ENCODE measurements around the gene MYBL2. TPM values are rescaled to one million over a fixed set of nuclear protein-coding genes. Genes with fewer than 3 reads are reported as not detected.

The MYBL2 gene
- polyA plus RNA-seq, 1 donor (not counting 4 experiments of a cell fraction or from before 2014, with no cell fraction given): 4.0 TPM

DNA sequence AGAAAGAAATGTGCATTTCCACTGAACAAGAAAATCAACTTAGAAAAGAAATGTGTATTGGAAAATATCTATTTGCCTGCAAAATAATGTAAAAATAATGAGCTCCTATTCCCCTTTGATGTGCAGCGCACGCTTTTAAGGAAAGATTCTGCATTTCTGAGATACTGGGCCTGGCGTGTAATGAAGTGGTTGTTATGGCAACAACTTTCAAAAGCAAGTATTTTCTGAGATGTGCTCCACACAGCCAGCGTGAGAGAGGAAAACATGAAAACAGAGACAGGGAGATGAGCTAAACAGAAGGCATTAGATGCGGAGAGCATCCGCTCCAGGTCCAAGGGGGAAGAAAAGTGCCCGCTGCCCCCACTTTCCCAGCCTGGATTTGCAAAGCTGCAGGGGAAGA lies 99.0 kb downstream of the MYBL2 start:
- H3K4me3 ChIP-seq (ENCODE audit: control insufficient read depth in 2 of 3, extremely low read depth in 1 of 3, insufficient read depth in 2 of 3, low read depth in 1 of 3, low read length in 3 of 3): no peak overlapping the region
- no peaks in the 10 kb centered on the region for H4K20me1 ChIP-seq (ENCODE audit: control insufficient read depth, extremely low read depth, insufficient read depth, low read length)
- no peak overlapping the region for H3K4me2 ChIP-seq (ENCODE audit: control insufficient read depth, extremely low read depth, insufficient read depth, low read depth, low read length)
- H3K27me3 ChIP-seq (ENCODE audit: control insufficient read depth, extremely low read depth, insufficient read depth, low read length): peaks cover 27% of the 10 kb centered on the region
- no peaks in the 10 kb centered on the region for H3K79me2 ChIP-seq (ENCODE audit: control insufficient read depth, insufficient read depth, low read length)
- TF ChIP-seq EZH2 (IDR thresholded peaks at IDR 0.05; ENCODE audit: low read length) (no peak), CTCF (optimal IDR thresholded peaks at IDR 0.05 in 1 of 3, IDR thresholded peaks at IDR 0.05 in 1 of 3, conservative IDR thresholded peaks at IDR 0.05 in 1 of 3; ENCODE audit: extremely low read depth in 1 of 3, insufficient read depth in 2 of 3, low read length in 3 of 3) (no peak)
- H2AFZ ChIP-seq (ENCODE audit: control insufficient read depth, low read length): no peak overlapping the region
- H3K9me1 ChIP-seq (ENCODE audit: control insufficient read depth, extremely low read depth, insufficient read depth, low read length): no peaks in the 10 kb centered on the region
- peaks cover 7% of the 10 kb centered on the region for H3K4me1 ChIP-seq (ENCODE audit: control insufficient read depth, extremely low read depth, insufficient read depth, low read length)
- H3K9me3 ChIP-seq (ENCODE audit: control insufficient read depth, low read depth, low read length): no peaks in the 10 kb centered on the region
- no peak overlapping the region for H3K27ac ChIP-seq (ENCODE audit: control insufficient read depth, insufficient read depth, low read length)
- FAIRE-seq (no peak), DNase-seq (ENCODE audit: low read depth, low spot score) (no peak)
- dilution Hi-C loops (cut with MboI; ENCODE audit: extremely low pct_ligation_motif_present, low sequenced_read_pairs): no loop called here
- no peaks in the 10 kb centered on the region for H3K36me3 ChIP-seq (ENCODE audit: control insufficient read depth in 2 of 2, extremely low read depth in 1 of 2, insufficient read depth in 2 of 2, low read length in 2 of 2)
- no peak overlapping the region for H3K9ac ChIP-seq (ENCODE audit: control insufficient read depth, extremely low read depth, insufficient read depth, low read length)

Other genes starting within 250 kb of the MYBL2 start
- gene SRSF6, start 209.2 kb upstream of the MYBL2 start, polyA plus RNA-seq: 90.3 to 132 TPM (median 128 TPM) in 3 replicates
- gene L3MBTL1, start 159.4 kb upstream of the MYBL2 start, polyA plus RNA-seq: 3.1 to 7.7 TPM (median 5.0 TPM) in 3 replicates
- 0.12 to 0.23 TPM in 2 of 3 replicates, not detected in the other for gene SGK2, start 108.1 kb upstream of the MYBL2 start, polyA plus RNA-seq
- 21.2 to 22.8 TPM (median 21.2 TPM) in 3 replicates for gene IFT52, start 76.2 kb upstream of the MYBL2 start, polyA plus RNA-seq
- gene GTSF1L, start 59.9 kb downstream of the MYBL2 start, polyA plus RNA-seq: not detected in 3 replicates
- 0.04 to 0.76 TPM (median 0.20 TPM) in 3 replicates for gene TOX2, start 247.7 kb downstream of the MYBL2 start, polyA plus RNA-seq